HG02970 (cell line): ENCODE data around the gene SLC27A1.
"Not testable (repeated sequence)": the region's sequence is repeated elsewhere in the genome, so short reads cannot be mapped to it uniquely, and the experiment has no call there.

Source experiments
- ATAC-seq: cut with Tn5 transposase; IDR thresholded peaks from one replicate; pipeline ENCODE4 v1.9.1; 2021; ENCODE audit warnings: mild to moderate bottlenecking, moderate library complexity, moderate number of reproducible peaks; ENCODE audit not compliant: unreplicated experiment, low FRiP score

SLC27A1 gene

GRCh38 chr19:17506745-17507144 lies 36.4 kb downstream of the SLC27A1 start:
- ATAC-seq: no peak

- not testable (repeated sequence) for ATAC-seq
Measured at GRCh38 chr19:17508558-17508933, 38.2 kb downstream of the SLC27A1 start.

GRCh38 chr19:17510220-17510993 lies 40.1 kb downstream of the SLC27A1 start:
- ATAC-seq: no peak

GRCh38 chr19:17511724-17512573 lies 41.6 kb downstream of the SLC27A1 start:
- peak; percentile 53 for ATAC-seq

GRCh38 chr19:17512574-17512939 lies 42.2 kb downstream of the SLC27A1 start:
- ATAC-seq: no peak

GRCh38 chr19:17515408-17516149 lies 45.3 kb downstream of the SLC27A1 start:
- no peak for ATAC-seq

- no peak for ATAC-seq
Measured at GRCh38 chr19:17517898-17518297, 47.6 kb downstream of the SLC27A1 start.

GRCh38 chr19:17518654-17519053 lies 48.3 kb downstream of the SLC27A1 start:
- not testable (repeated sequence) for ATAC-seq

GRCh38 chr19:17519967-17520366 lies 49.6 kb downstream of the SLC27A1 start:
- no peak for ATAC-seq

GRCh38 chr19:17520865-17521264 lies 50.5 kb downstream of the SLC27A1 start:
- no peak for ATAC-seq

- ATAC-seq: peak; percentile 65
Measured at GRCh38 chr19:17522988-17523872, 52.9 kb downstream of the SLC27A1 start.

- no peak for ATAC-seq
Measured at GRCh38 chr19:17524651-17525050, 54.3 kb downstream of the SLC27A1 start.

GRCh38 chr19:17525141-17525540 lies 54.8 kb downstream of the SLC27A1 start:
- ATAC-seq: no peak

GRCh38 chr19:17526922-17527321 lies 56.6 kb downstream of the SLC27A1 start:
- ATAC-seq: no peak

GRCh38 chr19:17527326-17527725 lies 57.0 kb downstream of the SLC27A1 start:
- no peak for ATAC-seq

- ATAC-seq: no peak
Measured at GRCh38 chr19:17528610-17529009, 58.3 kb downstream of the SLC27A1 start.

- no peak for ATAC-seq
Measured at GRCh38 chr19:17529239-17530158, 59.2 kb downstream of the SLC27A1 start.

- ATAC-seq: no peak
Measured at GRCh38 chr19:17530586-17530985, 60.3 kb downstream of the SLC27A1 start.

- ATAC-seq: no peak
Measured at GRCh38 chr19:17532116-17532515, 61.8 kb downstream of the SLC27A1 start.
